B cell (primary cell): ENCODE results near the gene SCFD2. TPM values are rescaled to one million over a fixed set of nuclear protein-coding genes. Genes with fewer than 3 reads are reported as not detected.

Experiments
- ATAC-seq: fragments of 200-7000 bp; cut with Tn5 transposase; one replicate; pipeline ENCODE4 v1.10.0; 2021; ENCODE audit warnings: low read depth, mild to moderate bottlenecking, moderate number of reproducible peaks, moderate library complexity
- CTCF ChIA-PET: fragments of 350-600 bp; sonication (Branson Sonifier 250); formaldehyde crosslinking; loops from one replicate; lab custom pipeline; 2021; ENCODE audit warnings: antibody characterized with exemption, inconsistent platforms; lab: Charles Lee
- POLR2A ChIA-PET: fragments of 350-600 bp; sonication (Branson Sonifier 250); formaldehyde crosslinking; loops from one replicate; lab custom pipeline; 2021; ENCODE audit warnings: antibody characterized with exemption; lab: Charles Lee
- DNase-seq: peaks from one replicate; pipeline ENCODE4 v3.0.0; 2013
- H2AFZ ChIP-seq: 2 replicates; pipeline ENCODE4 v1.6.1; 2012; ENCODE audit warnings: mild to moderate bottlenecking, low read depth, low read length; ENCODE audit not compliant: insufficient read depth, poor library complexity, severe bottlenecking
- H3K27ac ChIP-seq, 2 donors: 1 replicate in 1 of 2; 2 replicates in 1 of 2; pipeline ENCODE4 v1.5.1; 2012 to 2013; ENCODE audit warnings: low read length in 2 of 2, mild to moderate bottlenecking in 2 of 2, moderate library complexity in 1 of 2
- H3K27me3 ChIP-seq, 4 experiments: fragments of 200-600 bp in 1 of 4; sonication (generic) in 1 of 4; replicated peaks in 1 of 4; 1 replicate in 2 of 4; 2 replicates in 2 of 4; pipeline versions ENCODE4 v1.6.1 to v1.7.0; 2013 to 2016; ENCODE audit warnings: low read length in 3 of 4, mild to moderate bottlenecking in 2 of 4, mixed read lengths in 1 of 4, moderate library complexity in 1 of 4; ENCODE audit not compliant: insufficient read depth in 4 of 4, control insufficient read depth in 3 of 4; ENCODE audit errors: control extremely low read depth in 1 of 4
- H3K36me3 ChIP-seq, 2 experiments: replicated peaks in 1 of 2; 1 replicate in 1 of 2; 2 replicates in 1 of 2; pipeline versions ENCODE4 v1.6.1 to v1.7.1; 2013; ENCODE audit warnings: low read length in 1 of 2; ENCODE audit not compliant: insufficient read depth in 2 of 2, control insufficient read depth in 1 of 2; ENCODE audit errors: control extremely low read depth in 1 of 2, extremely low read depth in 1 of 2
- H3K4me1 ChIP-seq, 2 donors: fragments of 200-600 bp in 1 of 2; sonication (generic) in 1 of 2; 1 replicate in 1 of 2; 2 replicates in 1 of 2; pipeline versions ENCODE4 v1.5.1 to v1.6.1; 2013 to 2017; ENCODE audit warnings: low read length in 2 of 2; ENCODE audit not compliant: control insufficient read depth in 2 of 2, insufficient read depth in 2 of 2
- H3K4me2 ChIP-seq: replicated peaks from 2 replicates; pipeline ENCODE3; 2012; ENCODE audit warnings: mild to moderate bottlenecking, low read depth, low read length; ENCODE audit not compliant: poor library complexity, severe bottlenecking
- H3K4me3 ChIP-seq, 5 experiments: fragments of 200-600 bp in 1 of 5; sonication (generic) in 1 of 5; 1 replicate in 3 of 5; 2 replicates in 2 of 5; pipeline versions ENCODE4 v1.5.1 to v1.7.0; 2011 to 2016; ENCODE audit warnings: low read length in 4 of 5, mild to moderate bottlenecking in 4 of 5, low read depth in 2 of 5, control low read depth in 1 of 5, moderate library complexity in 1 of 5; ENCODE audit not compliant: insufficient read depth in 1 of 5; ENCODE audit errors: control extremely low read depth in 1 of 5, extremely low read depth in 1 of 5
- H3K79me2 ChIP-seq: fragments of 200-600 bp; sonication (generic); one replicate; pipeline ENCODE4 v1.6.0; 2016; ENCODE audit warnings: low read length; ENCODE audit not compliant: control insufficient read depth, insufficient read depth
- H3K9ac ChIP-seq: fragments of 200-600 bp; sonication (generic); 2 replicates; pipeline ENCODE4 v1.6.1; 2017; ENCODE audit warnings: mild to moderate bottlenecking, low read length, moderate library complexity
- H3K9me3 ChIP-seq, 3 donors: one replicate each; pipeline versions ENCODE4 v1.6.1 to v1.7.1; 2013; ENCODE audit warnings: low read length in 2 of 3; ENCODE audit not compliant: control insufficient read depth in 2 of 3, insufficient read depth in 1 of 3; ENCODE audit errors: control extremely low read depth in 1 of 3
- H4K20me1 ChIP-seq: 2 replicates; pipeline ENCODE4 v1.6.0; 2012; ENCODE audit warnings: mild to moderate bottlenecking, low read length; ENCODE audit not compliant: insufficient read depth, control insufficient read depth, poor library complexity, severe bottlenecking
- H3K27ac Mint-ChIP-seq: one replicate; pipeline ENCODE4 v1.8.0; 2021; ENCODE audit warnings: mixed read lengths
- H3K27me3 Mint-ChIP-seq: one replicate; pipeline ENCODE4 v1.8.0; 2021; ENCODE audit warnings: mixed read lengths
- H3K4me1 Mint-ChIP-seq: one replicate; pipeline ENCODE4 v1.8.0; 2021; ENCODE audit warnings: mixed read lengths
- H3K4me3 Mint-ChIP-seq: one replicate; pipeline ENCODE4 v1.8.0; 2021; ENCODE audit warnings: mixed read lengths
- H3K9me3 Mint-ChIP-seq: one replicate; pipeline ENCODE4 v1.8.0; 2022; ENCODE audit warnings: mixed read lengths; ENCODE audit not compliant: insufficient read depth
- EZH2 ChIP-seq: IDR thresholded peaks from 2 replicates; pipeline ENCODE4 v1.6.1; 2012; ENCODE audit warnings: borderline replicate concordance, low read depth, mild to moderate bottlenecking, moderate library complexity, low read length; ENCODE audit not compliant: insufficient read depth, poor library complexity, severe bottlenecking
- WGBS: methylation state at CpG from one replicate; pipeline ENCODE4 v1.1.5; 2013; ENCODE audit warnings: missing lambda C conversion rate; ENCODE audit not compliant: insufficient coverage; 5-methylcytosine and 5-hydroxymethylcytosine counted together
- intact Hi-C: fragments of 100-400 bp; cut with micrococcal nuclease; formaldehyde crosslinking; loops from one replicate; pipeline ENCODE4 v1.10.0; 2022
- polyA plus RNA-seq: library from polyadenylated mRNA; depleted of rRNA; stranded (reverse); fragments of >200 nt; gene quantifications from 2 replicates; pipeline ENCODE4 v1.2.3, GENCODE V29; 2012
- total RNA-seq, 2 donors: library from RNA; stranded (reverse); fragments of 120-200 nt in 1 of 2; gene quantifications; 1 replicate in 1 of 2; 2 replicates in 1 of 2; pipeline versions ENCODE4 v1.2.3 to v1.2.4, GENCODE V29; 2013 to 2022
- TF ChIP-seq, protein P1 (sequence below): fragments of 200-600 bp; IDR thresholded peaks from one replicate; pipeline ENCODE4 v1.8.0; 2022; ENCODE audit warnings: antibody characterized with exemption, mild to moderate bottlenecking

SCFD2 gene
- total and polyA plus RNA-seq, 2 donors (not counting 1 experiment from before 2014, with no cell fraction given): 12.8 to 20.4 TPM

DNA sequence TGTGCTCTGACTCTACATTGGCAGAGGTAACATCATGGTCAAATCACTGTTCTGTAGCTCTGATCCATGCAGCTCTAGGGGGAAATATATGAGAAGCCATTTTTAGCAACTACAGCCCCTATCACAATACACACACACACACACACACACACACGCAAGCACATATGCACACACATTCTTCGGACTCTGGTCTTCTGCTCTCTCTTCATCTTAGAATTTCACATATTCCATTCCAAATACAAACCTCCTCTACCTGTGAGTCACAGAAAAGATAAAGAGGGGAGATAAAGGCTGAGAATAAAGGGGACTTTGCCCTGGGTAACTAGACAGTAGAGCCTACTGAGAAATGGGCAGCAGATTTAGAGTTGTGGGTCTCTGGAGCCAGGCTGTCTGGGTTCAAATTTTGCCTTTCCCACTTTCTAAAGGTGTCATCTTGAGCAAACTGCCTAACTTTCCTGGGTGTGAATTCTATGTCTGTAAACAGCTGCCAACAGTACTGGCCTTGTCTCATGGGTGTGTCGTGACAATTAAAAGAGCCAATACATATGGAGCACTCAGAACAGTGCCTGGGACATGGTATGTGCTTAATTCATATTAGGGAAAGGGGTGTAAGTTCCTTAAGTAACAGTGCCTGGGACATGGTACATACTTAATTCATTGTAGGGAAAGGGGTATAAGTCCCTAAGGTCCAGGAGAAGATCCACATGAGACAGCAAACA lies 515.3 kb downstream of the SCFD2 start:
- H3K36me3 ChIP-seq: no peaks in the 10 kb centered on the region
- CTCF ChIA-PET: no interaction called here

DNA sequence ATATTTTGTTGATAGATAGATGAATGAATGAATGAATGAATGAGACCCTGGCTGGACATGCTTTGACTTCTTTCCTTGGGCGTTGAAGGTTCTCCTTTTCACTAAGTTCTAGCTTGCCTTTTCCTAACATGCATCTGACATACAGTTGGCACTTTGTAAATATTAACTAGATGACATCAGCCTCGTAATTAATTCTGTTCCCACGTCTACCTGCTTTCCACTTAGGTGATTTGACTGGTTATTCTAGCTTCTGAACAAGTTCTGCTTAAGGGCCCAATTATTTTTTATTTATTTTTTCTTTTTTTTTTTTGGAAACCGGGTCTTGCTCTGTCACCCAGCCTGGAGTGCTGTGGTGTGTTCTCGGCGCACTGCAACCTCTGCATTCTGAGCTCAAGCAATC lies 517.6 kb downstream of the SCFD2 start:
- no peak for ATAC-seq
- H3K9me3 ChIP-seq: no peaks in the 10 kb centered on the region
- POLR2A ChIA-PET: no interaction called here
- Mint-ChIP-seq H3K27ac (no peak overlapping the region), H3K27me3 (no peaks in the 10 kb centered on the region), H3K9me3 (no peaks in the 10 kb centered on the region), H3K4me1 (peaks cover 9% of the 10 kb centered on the region), H3K4me3 (no peak overlapping the region)
- intact Hi-C loops: no loop called here
- H2AFZ ChIP-seq: no peak overlapping the region
- no peak overlapping the region for H3K9ac ChIP-seq
- H3K4me2 ChIP-seq: no peak overlapping the region
- H3K36me3 ChIP-seq: no peaks in the 10 kb centered on the region
- DNase-seq: no peak
- H4K20me1 ChIP-seq: no peaks in the 10 kb centered on the region
- TF ChIP-seq, protein P1, sequence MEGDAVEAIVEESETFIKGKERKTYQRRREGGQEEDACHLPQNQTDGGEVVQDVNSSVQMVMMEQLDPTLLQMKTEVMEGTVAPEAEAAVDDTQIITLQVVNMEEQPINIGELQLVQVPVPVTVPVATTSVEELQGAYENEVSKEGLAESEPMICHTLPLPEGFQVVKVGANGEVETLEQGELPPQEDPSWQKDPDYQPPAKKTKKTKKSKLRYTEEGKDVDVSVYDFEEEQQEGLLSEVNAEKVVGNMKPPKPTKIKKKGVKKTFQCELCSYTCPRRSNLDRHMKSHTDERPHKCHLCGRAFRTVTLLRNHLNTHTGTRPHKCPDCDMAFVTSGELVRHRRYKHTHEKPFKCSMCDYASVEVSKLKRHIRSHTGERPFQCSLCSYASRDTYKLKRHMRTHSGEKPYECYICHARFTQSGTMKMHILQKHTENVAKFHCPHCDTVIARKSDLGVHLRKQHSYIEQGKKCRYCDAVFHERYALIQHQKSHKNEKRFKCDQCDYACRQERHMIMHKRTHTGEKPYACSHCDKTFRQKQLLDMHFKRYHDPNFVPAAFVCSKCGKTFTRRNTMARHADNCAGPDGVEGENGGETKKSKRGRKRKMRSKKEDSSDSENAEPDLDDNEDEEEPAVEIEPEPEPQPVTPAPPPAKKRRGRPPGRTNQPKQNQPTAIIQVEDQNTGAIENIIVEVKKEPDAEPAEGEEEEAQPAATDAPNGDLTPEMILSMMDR: no peak
- no peak for TF ChIP-seq EZH2
- H3K4me1 ChIP-seq: peaks cover 10 to 11% of the 10 kb centered on the region in 2 donors
- no peak overlapping the region for H3K4me3 ChIP-seq
- 100% methylated on average over 2 of the region's 6 CpGs for WGBS
- CTCF ChIA-PET: no interaction called here
- no peak overlapping the region for H3K27ac ChIP-seq
- H3K27me3 ChIP-seq: no peaks in the 10 kb centered on the region
- H3K79me2 ChIP-seq: no peaks in the 10 kb centered on the region

More for the DNA sequence above, 515.3 kb downstream of the SCFD2 start:
- Mint-ChIP-seq H3K4me1 (no peaks in the 10 kb centered on the region), H3K27me3 (no peaks in the 10 kb centered on the region), H3K9me3 (no peaks in the 10 kb centered on the region), H3K4me3 (no peak overlapping the region), H3K27ac (no peak overlapping the region)
- Histone ChIP-seq H3K4me2 (no peak overlapping the region), H3K79me2 (no peaks in the 10 kb centered on the region), H3K4me1 (no peaks in the 10 kb centered on the region), H3K9me3 (no peaks in the 10 kb centered on the region), H2AFZ (no peak overlapping the region), H3K9ac (no peak overlapping the region), H3K27me3 (no peaks in the 10 kb centered on the region), H3K4me3 (no peak overlapping the region), H4K20me1 (no peaks in the 10 kb centered on the region), H3K27ac (no peak overlapping the region)
- 100% methylated on average over 1 of the region's 3 CpGs for WGBS
- no peak for ATAC-seq
- TF ChIP-seq, protein P1: no peak
- no peak for TF ChIP-seq EZH2
- POLR2A ChIA-PET: no interaction called here
- no peak for DNase-seq
- intact Hi-C loops: no loop called here
